ENCODE measurements around the gene DDR1.

DDR1 gene

GRCh38 chr6:30887901-30888815 is 3.8 kb downstream of the DDR1 start:
- no peak for DNase-seq (ENCODE audit: low read depth)
- no peak for TF ChIP-seq CTCF (IDR thresholded peaks at IDR 0.05; ENCODE audit: insufficient read depth, low read depth, low read length, missing control alignments)
- H3K4me3 ChIP-seq (ENCODE audit: low read length), result no peak overlapping the region

- H3K4me3 ChIP-seq (ENCODE audit: low read length), result no peak overlapping the region
- TF ChIP-seq CTCF (IDR thresholded peaks at IDR 0.05; ENCODE audit: insufficient read depth, low read depth, low read length, missing control alignments), result no peak
- DNase-seq (ENCODE audit: low read depth), result no peak
These were observed 4.6 kb downstream of the DDR1 start for GRCh38 chr6:30888816-30889495.

- H3K4me3 ChIP-seq (ENCODE audit: low read length), result no peak overlapping the region
- DNase-seq (ENCODE audit: low read depth), result no peak
- TF ChIP-seq CTCF (IDR thresholded peaks at IDR 0.05; ENCODE audit: insufficient read depth, low read depth, low read length, missing control alignments), result no peak
These were observed 5.2 kb downstream of the DDR1 start for GRCh38 chr6:30889496-30889885.

GRCh38 chr6:30889921-30890645 is 5.8 kb downstream of the DDR1 start:
- peak; percentile 86 for DNase-seq (ENCODE audit: low read depth)
- TF ChIP-seq CTCF (IDR thresholded peaks at IDR 0.05; ENCODE audit: insufficient read depth, low read depth, low read length, missing control alignments), result no peak
- no peak overlapping the region for H3K4me3 ChIP-seq (ENCODE audit: low read length)

- no peak overlapping the region for H3K4me3 ChIP-seq (ENCODE audit: low read length)
- no peak for DNase-seq (ENCODE audit: low read depth)
- no peak for TF ChIP-seq CTCF (IDR thresholded peaks at IDR 0.05; ENCODE audit: insufficient read depth, low read depth, low read length, missing control alignments)
These were observed 6.5 kb downstream of the DDR1 start for GRCh38 chr6:30890646-30891449.

GRCh38 chr6:30891450-30891723 is 7.1 kb downstream of the DDR1 start:
- no peak for TF ChIP-seq CTCF (IDR thresholded peaks at IDR 0.05; ENCODE audit: insufficient read depth, low read depth, low read length, missing control alignments)
- no peak for DNase-seq (ENCODE audit: low read depth)
- H3K4me3 ChIP-seq (ENCODE audit: low read length), result no peak overlapping the region

Measured in epithelial cell of esophagus (primary cell).